ENCODE results near the gene ACKR3.

The ACKR3 gene

GRCh38 chr2:236549165-236549564 lies 20.5 kb upstream of the ACKR3 start:
- DNase-seq (ENCODE audit: low read depth in 3 of 3, low spot score in 1 of 3): no peak

GRCh38 chr2:236550290-236550689 lies 19.3 kb upstream of the ACKR3 start:
- no peak for DNase-seq (ENCODE audit: low read depth in 3 of 3, low spot score in 1 of 3)

DNA sequence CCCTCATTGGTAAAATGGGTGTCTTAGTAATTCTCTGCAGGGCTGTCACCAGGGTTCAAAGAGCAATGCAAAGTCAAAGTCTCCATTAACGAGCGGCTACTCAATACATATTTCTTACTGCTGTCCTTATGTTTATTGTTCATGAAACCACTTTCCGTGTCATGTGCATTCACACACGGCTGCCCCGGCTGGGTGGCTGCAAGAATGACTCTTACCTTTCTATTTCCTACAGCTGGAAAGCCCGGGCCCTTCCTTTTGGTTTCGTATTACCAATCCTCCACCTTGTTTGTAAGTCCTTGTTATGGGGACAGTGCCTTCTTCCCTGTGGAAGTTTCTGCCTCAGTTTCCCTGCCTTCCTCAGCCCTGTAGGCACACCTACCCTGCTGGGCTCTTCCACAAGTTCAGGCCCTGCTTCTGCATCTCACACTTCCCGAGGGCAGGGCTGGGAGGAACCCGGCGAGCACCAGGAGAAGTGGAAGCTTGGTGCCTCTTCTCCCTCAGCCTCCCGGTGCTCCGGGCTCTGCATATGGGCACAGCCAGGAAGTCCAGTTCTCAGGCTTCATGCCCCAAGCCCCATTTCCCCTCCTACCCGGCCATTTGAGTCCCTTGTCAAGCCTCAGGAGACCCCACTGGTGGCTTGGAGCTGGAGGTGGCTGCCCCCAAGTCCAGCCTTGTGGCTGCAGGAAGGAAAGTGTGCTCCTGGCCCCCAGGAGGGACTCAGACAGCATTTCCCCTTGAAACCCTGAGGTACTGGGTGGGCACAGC lies 18.7 kb upstream of the ACKR3 start:
- no peak for DNase-seq (ENCODE audit: low read depth in 3 of 3, low spot score in 1 of 3)

DNA sequence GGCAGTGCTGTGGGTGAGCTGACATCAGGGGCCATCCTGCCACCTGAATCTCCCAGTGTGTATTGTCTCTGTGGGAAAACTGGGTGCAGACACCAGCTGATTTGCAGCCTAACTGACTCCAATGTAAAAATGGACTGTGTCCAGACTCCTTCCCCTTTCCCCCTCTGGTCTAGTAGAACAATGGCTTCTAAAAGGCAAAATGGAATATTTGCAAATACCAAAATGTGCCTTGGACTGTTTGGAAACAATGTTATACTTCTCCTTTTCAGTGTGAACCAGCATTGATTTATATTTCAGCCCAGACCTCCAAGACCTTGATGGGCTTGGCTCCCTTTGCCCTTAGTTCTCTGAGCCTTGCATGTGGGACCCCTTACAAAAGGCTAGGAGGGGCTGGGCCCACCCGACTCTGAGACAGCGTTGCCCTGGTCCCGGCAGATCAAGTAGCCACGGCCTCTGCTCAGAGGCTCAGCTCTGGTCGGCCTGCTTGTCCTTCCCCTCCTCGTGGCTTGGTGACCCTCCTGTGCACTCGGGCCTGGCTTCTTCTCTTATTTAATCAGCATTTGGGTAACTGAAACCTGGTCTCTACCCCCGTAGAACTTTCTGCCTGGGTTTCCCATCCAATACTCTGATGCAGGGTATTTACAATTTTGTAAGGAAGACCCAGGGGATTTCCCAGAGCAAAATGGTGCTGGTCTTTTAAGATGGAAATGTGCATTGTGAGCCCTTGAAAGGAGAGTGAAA lies 18.0 kb upstream of the ACKR3 start:
- no peak for DNase-seq (ENCODE audit: low read depth in 3 of 3, low spot score in 1 of 3)

DNA sequence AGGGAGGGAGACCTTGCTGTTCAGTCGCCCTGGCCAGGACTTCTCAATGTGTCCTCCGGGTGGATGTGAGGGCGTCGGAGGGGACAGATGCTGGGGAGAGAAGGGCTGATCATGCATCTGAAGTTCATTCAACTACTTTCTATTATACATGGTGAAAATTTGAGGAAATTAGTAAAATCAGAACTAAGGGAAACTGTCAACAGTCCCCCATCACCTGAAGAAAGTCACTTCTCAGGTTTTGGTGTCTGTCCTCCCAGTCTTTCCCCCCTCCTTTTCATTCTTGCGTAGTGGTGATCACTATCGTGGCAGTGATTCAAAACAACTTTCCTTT lies 17.4 kb upstream of the ACKR3 start:
- DNase-seq (ENCODE audit: low read depth in 3 of 3, low spot score in 1 of 3): no peak

DNA sequence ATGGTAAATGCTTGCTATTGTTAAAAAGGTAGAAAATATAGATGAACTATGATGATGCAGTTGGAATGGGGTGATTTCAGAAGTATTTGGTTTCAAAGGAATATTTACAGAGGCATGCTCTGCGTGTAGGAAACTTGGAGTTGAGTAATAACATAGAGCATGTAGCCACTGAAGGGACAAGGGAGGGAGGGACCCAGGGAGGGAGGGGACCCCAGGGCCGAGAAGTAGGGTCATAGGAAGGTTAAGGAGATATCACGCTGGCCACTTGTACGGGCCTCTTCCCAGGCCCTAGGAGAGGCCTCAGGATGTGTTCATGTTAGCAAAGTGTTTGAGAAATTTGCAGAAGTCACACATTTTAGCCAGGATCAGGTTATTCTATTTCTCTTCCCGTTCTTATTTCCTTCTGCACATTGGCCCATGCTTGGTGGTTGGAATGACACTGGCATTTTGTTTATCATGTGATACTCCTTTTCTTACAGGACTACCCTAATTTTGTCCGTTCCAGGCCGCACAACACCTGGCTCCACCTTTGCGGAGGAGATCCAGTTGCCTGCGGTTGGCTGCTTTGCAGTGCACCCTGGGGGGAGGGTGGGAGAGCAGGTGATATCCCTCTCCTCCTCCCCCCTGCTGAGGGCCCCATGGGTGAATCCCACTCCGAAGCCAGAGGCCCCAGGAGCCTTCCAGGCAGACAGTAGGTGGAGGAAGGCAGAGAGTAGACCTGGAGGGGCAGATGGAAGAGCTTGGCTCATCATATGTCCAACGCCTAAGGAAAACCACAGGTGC lies 16.9 kb upstream of the ACKR3 start:
- no peak for DNase-seq (ENCODE audit: low read depth in 3 of 3, low spot score in 1 of 3)

DNA sequence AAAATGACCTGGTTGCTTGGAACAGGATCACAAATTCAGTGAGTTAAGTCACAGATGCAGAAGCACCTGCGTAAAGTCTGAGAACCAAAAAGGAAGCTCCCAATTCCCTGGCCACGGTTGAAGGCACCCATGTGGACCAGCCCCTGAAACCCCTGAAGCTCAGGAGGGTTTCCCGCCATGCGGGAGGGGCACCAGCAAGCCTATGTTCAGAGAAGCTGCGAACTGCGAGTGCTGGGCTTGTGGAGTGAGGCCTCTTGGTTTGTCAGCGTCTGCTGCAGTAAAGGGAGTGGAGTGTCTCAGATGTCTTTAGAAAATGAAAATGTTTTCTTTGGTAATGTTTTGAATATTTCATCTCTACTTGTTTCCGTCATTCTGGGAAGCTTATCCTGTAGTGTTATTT lies 16.1 kb upstream of the ACKR3 start:
- DNase-seq (ENCODE audit: low read depth in 3 of 3, low spot score in 1 of 3): no peak

DNA sequence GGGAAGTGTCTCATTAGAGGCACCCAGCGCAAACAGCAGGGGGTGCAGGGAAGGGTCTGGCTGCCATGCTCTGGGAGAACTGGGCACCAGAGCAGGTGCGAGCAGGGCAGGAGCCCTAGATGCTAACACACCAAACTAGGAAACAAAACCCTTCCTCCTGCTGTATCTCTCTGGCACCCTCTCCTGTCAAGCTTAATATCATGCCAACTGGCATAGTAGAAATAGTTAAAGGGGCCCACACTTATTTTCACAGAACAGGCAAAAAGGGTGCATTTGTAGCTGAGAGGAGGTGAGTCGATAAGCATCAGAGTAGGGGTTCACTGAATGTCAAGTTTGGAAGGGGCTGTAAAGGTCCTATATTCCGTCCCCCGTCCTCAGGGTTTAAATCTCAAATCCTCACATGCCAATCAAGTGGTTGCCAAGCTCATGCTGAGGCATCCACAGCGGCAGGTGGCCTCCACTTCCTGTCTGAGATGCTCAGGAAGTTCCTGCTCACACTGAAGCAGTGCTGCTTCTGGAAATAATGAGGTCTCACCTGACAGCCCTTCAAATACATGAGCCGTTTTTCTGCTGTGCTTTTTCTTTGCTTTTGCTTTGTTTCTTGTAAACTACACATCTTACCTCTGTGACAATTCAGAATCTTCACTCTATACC lies 14.9 kb upstream of the ACKR3 start:
- no peak for DNase-seq (ENCODE audit: low read depth in 3 of 3, low spot score in 1 of 3)

DNA sequence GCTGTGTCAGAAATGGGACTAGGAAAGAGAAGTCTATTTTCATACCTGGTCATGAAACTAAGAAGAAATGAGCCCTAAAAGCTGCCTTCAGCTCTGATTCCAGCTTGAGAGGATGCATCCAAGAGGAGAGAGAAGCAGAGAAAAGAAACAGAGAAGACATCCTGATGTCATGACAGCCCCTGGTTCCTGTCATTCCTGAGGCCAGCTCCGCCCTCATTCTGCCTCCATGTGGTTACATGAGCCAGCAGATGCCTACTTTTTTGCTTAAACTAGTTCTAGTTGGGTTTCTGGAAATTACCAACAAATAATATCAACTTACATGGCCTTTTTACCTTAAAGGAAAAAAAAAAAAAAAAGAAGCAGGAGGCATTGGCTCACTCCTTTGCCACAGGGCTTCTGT lies 14.1 kb upstream of the ACKR3 start:
- no peak for DNase-seq (ENCODE audit: low read depth in 3 of 3, low spot score in 1 of 3)

DNA sequence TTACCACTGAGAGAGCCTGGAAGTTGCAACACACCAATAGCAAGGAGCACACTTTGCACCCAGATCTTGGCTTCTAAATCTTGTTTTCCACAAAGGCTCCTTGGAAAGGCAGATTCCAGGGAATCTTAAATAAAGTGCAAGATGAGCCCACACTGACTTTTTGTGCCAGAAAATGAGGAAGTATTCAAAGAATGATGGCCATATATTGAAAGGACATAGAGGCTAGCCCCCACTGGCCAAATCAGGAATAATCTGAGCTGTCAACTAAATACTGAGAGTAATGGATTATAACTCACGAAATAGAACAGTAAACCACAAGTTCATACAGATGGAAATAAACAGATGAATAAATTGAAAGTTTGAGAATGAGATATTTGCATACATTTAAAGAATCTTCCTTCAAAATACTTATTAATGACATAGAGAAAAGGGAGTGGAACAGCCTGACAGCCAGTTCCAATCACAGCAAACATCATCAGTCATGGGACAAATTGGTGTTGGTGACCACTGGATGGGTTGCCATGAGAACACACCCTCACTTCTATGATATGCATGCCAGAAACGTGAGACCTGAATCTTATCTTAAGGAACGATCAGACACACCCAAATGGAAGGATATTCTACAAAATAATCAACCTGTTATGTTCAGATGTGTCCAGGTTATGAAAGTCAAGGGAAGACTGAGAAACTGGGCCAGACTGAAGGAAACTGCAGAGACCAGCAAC lies 12.2 kb upstream of the ACKR3 start:
- no peak for DNase-seq (ENCODE audit: low read depth in 3 of 3, low spot score in 1 of 3)

GRCh38 chr2:236558036-236558435 lies 11.6 kb upstream of the ACKR3 start:
- DNase-seq (ENCODE audit: low read depth in 3 of 3, low spot score in 1 of 3): no peak

GRCh38 chr2:236558993-236559978 lies 10.3 kb upstream of the ACKR3 start:
- DNase-seq (ENCODE audit: low read depth in 3 of 3, low spot score in 1 of 3): no peak

- DNase-seq (ENCODE audit: low read depth in 3 of 3, low spot score in 1 of 3): no peak
Measured at GRCh38 chr2:236561874-236562273, 7.8 kb upstream of the ACKR3 start.

DNA sequence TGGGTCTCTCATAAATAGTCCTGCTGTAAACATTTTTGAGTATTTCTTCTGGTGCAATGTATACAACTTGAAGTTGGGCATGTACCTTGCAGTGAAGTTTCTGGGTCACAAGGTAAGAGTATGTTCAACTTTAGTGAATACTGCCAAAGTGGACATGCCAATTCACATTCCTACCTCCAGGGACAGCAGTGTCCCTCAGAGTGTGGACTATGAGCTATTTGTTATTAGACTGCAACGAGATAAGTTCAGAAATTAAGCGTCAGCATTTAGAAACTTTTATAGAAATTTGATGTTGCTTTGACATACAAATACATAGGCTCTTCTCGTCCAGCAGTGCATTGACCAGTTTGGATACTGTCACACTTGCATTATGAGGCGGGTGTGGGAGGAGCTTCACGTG lies 7.2 kb upstream of the ACKR3 start:
- no peak for DNase-seq (ENCODE audit: low read depth in 3 of 3, low spot score in 1 of 3)

DNA sequence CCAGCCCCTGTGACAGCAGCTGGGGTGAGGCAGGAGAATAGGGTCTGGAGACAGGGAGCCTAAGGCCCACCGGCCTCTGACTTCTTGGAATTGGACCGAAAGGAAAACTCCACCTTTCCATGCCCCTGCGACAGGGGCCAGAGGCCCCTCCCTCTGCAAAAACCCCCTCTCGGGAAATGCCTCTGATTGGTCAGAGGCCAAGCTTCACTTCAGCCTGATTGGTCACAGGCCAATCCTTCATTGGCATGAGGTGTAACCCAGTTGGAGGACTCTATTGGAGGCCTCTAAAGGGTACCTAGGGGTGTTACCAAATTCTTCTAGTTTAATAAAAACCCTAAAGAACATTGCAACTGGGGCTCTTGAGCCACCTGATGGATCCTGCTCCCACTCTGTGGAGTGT lies 5.7 kb upstream of the ACKR3 start:
- DNase-seq (ENCODE audit: low read depth in 3 of 3, low spot score in 1 of 3): no peak

GRCh38 chr2:236565212-236565611 lies 4.4 kb upstream of the ACKR3 start:
- no peak for DNase-seq (ENCODE audit: low read depth in 3 of 3, low spot score in 1 of 3)

GRCh38 chr2:236565879-236566402 lies 3.7 kb upstream of the ACKR3 start:
- DNase-seq (ENCODE audit: low read depth in 3 of 3, low spot score in 1 of 3): no peak

GRCh38 chr2:236566596-236566995 lies 3.0 kb upstream of the ACKR3 start:
- DNase-seq (ENCODE audit: low read depth in 3 of 3, low spot score in 1 of 3): no peak

GRCh38 chr2:236568068-236568921 lies 1.3 kb upstream of the ACKR3 start:
- DNase-seq (ENCODE audit: low read depth in 3 of 3, low spot score in 1 of 3): no peak
